GM18873 (cell line): Measurements from ENCODE around the gene ZFP37.
"Not testable (repeated sequence)": the region's sequence is repeated elsewhere in the genome, so short reads cannot be mapped to it uniquely, and the experiment has no call there.

Source experiments
- ATAC-seq: cut with Tn5 transposase; IDR thresholded peaks from one replicate; pipeline ENCODE4 v1.9.1; 2021; ENCODE audit warnings: mild to moderate bottlenecking, moderate library complexity, moderate number of reproducible peaks; ENCODE audit not compliant: unreplicated experiment, low FRiP score

The ZFP37 gene

DNA sequence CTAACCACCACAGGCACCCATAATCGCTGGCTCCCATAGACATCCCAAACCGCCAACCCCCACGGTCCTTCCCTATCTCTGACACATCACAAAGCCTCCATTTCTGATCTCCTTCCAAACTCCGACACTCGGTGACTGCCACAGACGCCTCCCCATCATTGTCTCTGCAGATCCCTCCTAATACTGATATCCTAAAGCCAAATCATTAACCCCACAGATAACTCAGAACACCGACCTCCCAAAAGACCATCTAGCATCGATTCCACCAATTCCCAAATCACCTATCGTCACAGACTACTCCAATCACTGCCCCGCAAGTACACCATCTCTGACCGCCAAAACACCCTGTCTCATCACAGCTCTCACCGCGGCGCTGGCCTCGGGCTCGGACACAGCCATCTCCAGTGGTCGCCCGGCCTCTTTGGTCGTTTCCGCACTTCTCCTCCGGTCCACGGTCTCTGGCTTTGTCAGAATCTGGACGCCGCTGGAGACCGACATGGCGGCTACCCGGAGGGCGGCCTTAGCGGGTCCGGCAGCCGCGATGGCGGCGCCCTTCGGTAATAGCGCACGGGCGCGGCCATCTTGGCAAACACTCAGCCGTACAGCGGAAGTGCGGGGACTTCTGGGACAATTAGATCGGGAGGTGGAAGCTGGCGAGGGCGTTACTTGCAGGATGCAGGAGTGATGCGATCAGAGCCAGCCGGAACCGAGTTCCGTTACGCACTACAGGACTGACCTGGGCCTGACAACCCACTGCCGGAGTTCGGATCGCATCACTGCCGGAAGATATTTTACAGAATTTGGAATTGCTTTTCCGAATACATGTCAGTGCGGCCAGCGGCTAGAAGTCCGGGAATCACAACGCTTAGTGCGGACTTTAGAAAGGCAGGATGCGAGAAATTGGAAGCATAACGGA is at the start of gene ZFP37:
ZFP37 (minus strand) TSS at position 534 of the 916 bp plus-strand sequence; CDS start at position 498, 36 bp downstream.
- peak; percentile 86 for ATAC-seq

DNA sequence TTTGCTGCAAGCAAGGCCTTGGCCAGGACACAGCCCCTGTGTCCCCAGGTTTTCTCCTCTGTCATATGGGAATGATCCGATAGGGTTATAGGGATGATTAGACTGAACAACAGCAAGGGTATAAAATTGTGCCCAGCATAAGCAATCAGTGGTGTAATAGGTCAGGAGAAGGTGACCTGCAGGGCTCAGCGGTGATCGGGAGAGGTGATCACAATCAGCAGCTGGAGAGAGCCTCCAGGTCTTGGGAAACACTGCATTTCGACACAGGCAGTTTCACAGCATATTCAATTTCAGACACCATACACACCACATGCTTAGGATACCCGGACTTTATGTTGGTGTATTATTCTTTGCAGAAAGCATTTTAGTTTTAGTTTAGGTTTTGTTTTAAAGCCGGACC is 48.8 kb upstream of the ZFP37 start:
- not testable (repeated sequence) for ATAC-seq

DNA sequence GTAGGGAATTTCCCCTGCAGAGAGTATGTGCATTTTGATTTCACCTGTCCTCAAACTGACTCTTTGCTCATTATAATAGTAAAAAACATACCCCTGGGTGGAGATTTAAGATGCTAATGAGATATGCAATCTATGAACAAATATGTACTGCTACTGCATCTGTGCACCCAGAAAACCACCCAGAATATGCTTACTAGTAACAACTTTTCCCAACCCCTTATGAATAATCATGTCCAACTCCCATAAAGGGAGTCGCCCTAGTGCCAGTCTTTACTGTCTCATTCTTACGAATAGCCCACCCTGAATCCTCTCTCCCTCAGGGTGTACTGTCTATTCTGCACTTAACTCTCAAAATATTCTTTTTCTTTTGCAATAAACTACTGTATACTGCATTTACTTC is 39.0 kb upstream of the ZFP37 start:
- ATAC-seq, result no peak

DNA sequence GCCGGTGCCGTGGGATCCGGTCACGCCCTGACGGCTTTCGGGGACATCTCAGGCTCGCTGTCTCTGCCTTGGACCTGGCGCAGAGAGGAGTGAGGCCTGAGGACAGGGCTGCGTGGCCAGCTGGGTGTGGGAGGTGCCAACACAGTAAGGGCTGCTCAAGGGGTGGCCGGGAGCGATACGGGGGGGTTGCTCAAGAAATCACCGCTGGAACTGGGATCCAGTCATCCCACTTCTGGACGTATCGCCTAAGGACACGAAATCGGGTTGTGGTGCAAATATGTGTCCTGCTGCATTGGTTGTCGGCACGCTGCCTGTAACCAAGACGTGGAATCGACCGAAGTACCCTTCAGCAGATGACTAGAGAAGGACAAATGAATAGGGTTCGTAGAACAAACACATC is 33.4 kb upstream of the ZFP37 start:
- not testable (repeated sequence) for ATAC-seq

DNA sequence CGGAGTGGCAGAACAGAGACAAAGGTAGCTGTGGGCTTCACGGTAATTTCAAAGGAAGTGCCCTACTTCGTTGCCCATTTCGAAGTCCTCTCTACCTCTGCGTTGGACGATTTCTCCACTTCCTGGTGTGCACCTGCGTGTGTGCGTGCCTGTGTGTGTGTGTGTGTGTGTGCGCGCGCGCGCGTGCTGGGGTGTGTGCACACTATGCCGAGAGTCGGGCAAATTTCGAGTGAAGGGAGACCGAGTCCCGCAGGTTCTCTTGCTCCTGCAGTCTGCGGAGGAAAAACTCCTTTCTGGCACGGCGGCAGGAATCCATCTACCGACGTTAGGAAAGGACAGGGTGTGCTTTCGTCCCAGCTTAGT is 32.6 kb upstream of the ZFP37 start:
- ATAC-seq, result not testable (repeated sequence)

- not testable (repeated sequence) for ATAC-seq
Measured at GRCh38 chr9:113088456-113089142, 32.1 kb upstream of the ZFP37 start.

- ATAC-seq, result not testable (repeated sequence)
Measured at GRCh38 chr9:113062932-113063310, 6.4 kb upstream of the ZFP37 start.

DNA sequence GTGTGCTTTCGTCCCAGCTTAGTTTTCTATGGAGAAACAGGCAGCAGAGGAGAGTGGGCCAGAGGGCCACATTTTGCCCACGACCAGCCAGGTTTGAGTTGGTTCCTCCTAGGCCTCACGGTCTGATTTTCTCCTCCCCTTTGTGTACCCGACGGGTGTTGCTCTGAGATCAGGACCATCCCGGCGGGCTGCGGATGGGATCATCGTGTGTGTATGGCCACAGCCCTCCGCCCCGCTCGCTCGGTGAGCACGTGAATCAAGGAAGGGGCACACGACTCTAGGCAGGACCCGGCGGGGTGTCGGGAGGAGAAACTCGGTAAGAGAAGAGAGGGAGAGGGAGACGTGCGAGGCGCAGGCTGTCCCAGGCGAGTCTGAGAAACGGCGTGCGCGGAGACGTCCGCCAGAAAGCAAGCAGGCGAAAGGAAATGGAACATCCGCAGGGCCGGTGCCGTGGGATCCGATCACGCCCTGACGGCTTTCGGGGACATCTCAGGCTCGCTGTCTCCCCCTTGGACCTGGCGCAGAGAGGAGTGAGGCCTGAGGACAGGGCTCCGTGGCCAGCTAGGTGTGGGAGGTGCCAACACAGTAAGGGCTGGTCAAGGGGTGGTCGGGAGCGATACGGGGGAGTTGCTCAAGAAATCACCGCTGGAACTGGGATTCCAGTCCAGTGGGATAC is 5.9 kb upstream of the ZFP37 start:
- ATAC-seq, result not testable (repeated sequence)

DNA sequence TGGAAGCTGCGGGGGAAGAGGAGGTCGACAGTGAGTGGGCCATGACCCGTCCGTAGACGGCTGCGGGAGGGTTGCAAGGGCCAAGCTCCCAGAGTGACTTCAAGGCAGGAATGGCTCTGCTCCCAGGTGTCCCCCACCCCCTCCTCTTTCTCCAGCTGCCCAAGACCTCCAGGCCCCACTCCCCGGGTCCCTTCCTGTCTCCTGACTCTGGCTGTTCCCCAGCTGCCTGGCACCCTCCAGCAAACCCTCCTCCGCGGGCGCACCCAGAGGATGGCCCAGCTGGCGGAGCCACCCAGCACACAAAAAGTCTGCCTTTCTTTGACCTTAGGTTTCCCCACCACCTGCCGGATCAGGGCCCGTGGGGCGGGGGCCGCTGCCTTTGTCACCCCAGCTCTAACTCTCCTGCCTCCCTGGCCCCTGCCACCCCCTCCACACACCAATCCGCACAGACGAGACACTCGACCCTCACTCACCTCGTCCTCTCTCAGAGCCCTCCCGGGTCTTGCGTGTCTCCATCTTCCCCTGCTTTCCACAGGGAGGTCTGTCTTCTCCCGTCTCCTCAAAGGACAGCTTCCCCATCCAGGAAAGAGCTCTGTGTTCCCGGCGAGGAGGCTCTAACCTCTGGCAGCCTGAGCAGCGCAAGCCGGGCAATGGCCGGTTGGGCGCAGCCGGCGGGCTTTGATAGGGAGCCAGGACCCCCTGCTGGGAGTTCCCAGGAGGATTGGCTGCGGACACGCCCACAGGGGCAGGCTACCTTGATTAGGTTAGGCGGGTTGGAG is 4.7 kb upstream of the ZFP37 start:
- ATAC-seq, result not testable (repeated sequence)

DNA sequence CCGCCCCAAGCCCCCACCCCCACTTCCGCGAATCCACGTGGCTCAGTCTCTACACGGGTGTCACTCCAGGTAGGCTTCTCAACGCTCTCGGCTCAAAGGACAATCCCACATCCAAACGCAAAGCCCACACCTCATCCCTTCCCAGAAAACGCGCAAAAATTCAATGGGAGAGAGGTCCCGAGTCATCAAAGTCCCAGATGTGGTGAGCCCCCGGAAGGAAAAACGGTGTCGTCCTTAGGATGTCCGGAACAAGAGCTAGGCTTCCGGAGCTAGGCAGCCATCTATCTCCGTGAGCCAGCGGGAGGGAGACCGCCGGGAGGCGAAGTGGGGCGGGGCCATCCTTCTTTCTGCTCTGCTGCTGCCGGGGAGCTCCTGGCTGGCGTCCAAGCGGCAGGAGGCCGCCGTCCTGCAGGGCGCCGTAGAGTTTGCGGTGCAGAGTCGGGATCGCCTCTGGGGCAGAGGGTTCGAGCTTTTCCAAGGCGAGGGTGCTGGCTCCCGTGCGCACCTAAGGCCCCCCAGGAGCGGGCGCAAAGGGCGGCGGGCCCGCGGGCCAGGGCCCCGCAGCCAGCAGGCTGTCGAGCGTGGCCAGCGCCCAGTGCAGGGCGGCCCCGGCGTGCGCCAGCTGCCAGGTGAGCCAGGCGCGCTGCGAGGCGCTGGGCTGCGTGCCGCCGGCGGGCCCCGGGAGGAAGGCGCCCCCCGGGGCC is 3.2 kb upstream of the ZFP37 start:
- ATAC-seq, result not testable (repeated sequence)

DNA sequence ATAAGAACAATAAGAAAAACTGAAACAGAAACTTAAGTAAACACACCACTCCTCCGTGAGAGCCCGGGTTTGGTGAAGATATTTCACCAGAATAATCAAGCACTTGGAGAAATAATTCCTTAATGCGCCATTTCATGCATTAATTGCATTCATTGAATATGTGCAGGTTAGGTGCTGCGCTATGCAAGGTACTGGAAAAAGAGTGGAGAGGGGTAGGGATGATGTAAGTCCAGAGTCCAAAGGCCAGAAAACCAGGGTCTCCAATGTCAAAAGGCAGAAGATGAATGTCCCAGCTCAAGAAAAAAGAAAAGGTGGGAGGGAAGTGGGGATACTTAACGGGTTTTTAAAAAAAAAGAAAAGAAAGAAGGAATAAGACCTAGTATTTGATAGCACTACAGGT is 669 bp upstream of the ZFP37 start:
- no peak for ATAC-seq

GRCh38 chr9:113042884-113043657 is 13.5 kb downstream of the ZFP37 start:
- no peak for ATAC-seq

DNA sequence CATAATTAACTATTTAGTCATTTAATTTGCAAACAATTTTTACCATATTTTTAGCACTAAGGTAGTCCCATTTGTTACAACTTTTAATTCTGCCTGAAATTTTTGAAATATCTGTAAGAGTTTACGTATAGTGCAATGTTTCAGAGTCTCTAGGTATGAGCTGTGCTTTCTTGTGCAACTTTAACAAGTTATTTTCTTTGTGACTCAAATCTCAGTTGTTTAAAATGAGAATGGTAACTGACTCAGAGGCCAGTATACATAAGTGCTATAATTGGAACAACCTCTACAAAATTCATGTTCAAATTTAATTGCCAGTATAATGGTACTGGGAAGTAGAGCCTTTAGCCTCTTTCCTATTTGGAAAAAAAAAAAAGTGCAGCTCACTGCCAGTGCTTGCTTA is 30.3 kb downstream of the ZFP37 start:
- ATAC-seq, result no peak

DNA sequence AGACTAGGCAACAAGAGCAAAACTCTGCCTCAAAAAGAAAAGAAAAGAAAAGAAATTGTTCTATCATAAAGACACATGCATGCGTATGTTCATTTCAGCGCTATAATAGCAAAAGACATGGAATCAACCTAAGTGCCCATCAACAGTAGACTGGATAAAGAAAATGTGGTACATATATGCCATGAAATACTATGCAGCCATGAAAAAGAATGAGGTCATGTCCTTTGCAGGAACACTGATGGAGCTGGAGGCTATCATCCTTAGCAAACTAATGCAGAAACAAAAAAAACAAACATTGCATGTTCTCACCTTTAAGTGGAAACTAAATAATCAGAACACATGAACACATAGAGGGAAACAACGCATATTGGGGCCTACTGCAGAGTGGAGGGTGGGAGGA is 38.3 kb downstream of the ZFP37 start:
- ATAC-seq, result no peak

- no peak for ATAC-seq
Measured at GRCh38 chr9:113012492-113012891, 44.0 kb downstream of the ZFP37 start.

- ATAC-seq, result no peak
Measured at GRCh38 chr9:113011911-113012381, 44.6 kb downstream of the ZFP37 start, which contains the start of gene ZNF883. Gene ZNF883 (minus strand): TSS chr9:113012192.

DNA sequence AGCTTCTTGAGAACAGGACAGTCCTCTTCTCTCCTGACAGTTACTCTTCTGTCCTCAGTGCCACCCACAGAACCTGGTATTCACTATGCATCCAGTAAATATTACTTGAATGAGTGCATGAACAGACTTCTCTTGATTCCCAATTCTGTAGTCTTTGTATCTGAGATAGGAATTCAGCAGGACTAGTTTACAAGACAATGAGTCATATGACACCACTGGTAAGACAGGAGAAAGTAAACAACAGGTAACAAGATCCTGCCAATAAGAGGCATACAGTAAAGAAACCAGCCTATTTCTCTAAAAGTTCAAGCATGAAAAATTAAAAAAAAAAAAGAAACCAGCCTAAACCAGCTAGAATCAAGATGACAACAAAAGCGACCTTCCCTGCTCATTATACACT is 50.7 kb downstream of the ZFP37 start:
- no peak for ATAC-seq

DNA sequence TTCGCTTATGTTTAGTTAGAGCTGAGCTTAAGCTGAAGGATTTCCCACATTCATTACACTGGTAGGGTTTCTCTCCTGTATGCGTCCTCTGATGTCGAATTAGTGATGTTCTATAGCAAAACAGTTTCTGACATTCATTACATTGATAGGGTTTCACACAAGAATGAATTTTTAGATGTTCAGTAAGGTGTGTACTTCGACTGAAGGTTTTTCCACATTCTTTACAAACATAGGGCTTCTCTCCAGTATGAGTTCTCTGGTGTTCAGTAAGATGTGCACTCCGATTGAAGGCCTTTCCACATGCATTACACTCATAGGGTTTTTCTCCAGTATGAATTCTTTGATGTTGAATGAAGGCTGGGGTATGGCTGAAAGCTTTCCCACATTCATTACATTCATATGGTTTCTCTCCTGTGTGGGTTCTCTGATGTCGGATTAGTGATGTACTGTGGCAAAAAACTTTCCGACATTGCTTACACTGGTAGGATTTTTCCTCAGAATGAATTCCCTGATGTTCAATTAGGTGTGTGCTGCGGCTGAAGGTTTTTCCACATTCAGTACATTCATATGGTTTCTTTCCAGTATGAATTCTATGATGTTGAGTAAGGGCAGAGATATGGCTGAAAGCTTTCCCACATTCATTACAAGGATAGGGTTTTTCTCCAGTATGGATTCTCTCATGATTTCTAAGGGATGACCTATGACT is 59.1 kb downstream of the ZFP37 start:
- ATAC-seq, result no peak
